PC-9 (cell line): Measurements from ENCODE around the gene DOCK9.

ENCODE experiments used
- EZH2 ChIP-seq: fragments of 200-600 bp; sonication (generic); IDR thresholded peaks from 2 replicates; pipeline ENCODE4 v1.8.0; 2017; ENCODE audit warnings: antibody characterized with exemption, low read depth
- TF ChIP-seq, protein P1 (sequence below): fragments of 200-600 bp; sonication (generic); conservative IDR thresholded peaks from 2 replicates; pipeline ENCODE4 v1.6.1; 2017; ENCODE audit warnings: mixed run types, antibody characterized with exemption, mild to moderate bottlenecking, moderate library complexity

- TF ChIP-seq, protein P1, sequence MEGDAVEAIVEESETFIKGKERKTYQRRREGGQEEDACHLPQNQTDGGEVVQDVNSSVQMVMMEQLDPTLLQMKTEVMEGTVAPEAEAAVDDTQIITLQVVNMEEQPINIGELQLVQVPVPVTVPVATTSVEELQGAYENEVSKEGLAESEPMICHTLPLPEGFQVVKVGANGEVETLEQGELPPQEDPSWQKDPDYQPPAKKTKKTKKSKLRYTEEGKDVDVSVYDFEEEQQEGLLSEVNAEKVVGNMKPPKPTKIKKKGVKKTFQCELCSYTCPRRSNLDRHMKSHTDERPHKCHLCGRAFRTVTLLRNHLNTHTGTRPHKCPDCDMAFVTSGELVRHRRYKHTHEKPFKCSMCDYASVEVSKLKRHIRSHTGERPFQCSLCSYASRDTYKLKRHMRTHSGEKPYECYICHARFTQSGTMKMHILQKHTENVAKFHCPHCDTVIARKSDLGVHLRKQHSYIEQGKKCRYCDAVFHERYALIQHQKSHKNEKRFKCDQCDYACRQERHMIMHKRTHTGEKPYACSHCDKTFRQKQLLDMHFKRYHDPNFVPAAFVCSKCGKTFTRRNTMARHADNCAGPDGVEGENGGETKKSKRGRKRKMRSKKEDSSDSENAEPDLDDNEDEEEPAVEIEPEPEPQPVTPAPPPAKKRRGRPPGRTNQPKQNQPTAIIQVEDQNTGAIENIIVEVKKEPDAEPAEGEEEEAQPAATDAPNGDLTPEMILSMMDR: no peak
- no peak for TF ChIP-seq EZH2
Measured at GRCh38 chr13:98798849-98799645, 178.8 kb downstream of the DOCK9 start.
